Measurements from ENCODE around the gene CHKA. TPM values are rescaled to one million over a fixed set of nuclear protein-coding genes. Genes with fewer than 3 reads are reported as not detected.

The CHKA gene
- total RNA-seq, 1 experiment from 2014 or later: 136 TPM

GRCh38 chr11:68080860-68081259 lies 40.3 kb downstream of the CHKA start:
- H3K27me3 ChIP-seq (ENCODE audit: control insufficient read depth, insufficient read depth, low read length): no peaks in the 10 kb centered on the region
- no peaks in the 10 kb centered on the region for H3K9me3 ChIP-seq (ENCODE audit: control insufficient read depth, insufficient read depth, low read depth, low read length)
- POLR2A ChIA-PET: no interaction called here
- H3K4me3 ChIP-seq (ENCODE audit: low read depth in 2 of 2, low read length in 2 of 2): no peak overlapping the region
- no peak for TF ChIP-seq CTCF (IDR thresholded peaks at IDR 0.05)
- no peak for TF ChIP-seq REST (IDR thresholded peaks at IDR 0.05; ENCODE audit: insufficient read depth in 1 of 2, low read depth in 2 of 2, low read length in 1 of 2)
- no peak for TF ChIP-seq SIN3A (IDR thresholded peaks at IDR 0.05; ENCODE audit: borderline replicate concordance, insufficient read depth, low read depth, low read length)
- no peak for TF ChIP-seq TCF7L2 (IDR thresholded peaks at IDR 0.05; ENCODE audit: low read depth, low read length)
- no peak for TF ChIP-seq POLR2AphosphoS5 (IDR thresholded peaks at IDR 0.05; ENCODE audit: low read depth, low read length)
- DNase-seq (ENCODE audit: low read depth, low spot score): no peak
- ATAC-seq: no peak
- CTCF ChIA-PET: no interaction called here
- BruUV-seq (replicated peaks): no TSS peak
- in situ Hi-C loops (cut with HindIII; ENCODE audit: low pct_unique_long_range_greater_than_20kb, low sequenced_read_pairs): no loop called here
- H3K27ac ChIP-seq (ENCODE audit: low read length): no peak overlapping the region
- intact Hi-C loops (cut with micrococcal nuclease; ENCODE audit: unreplicated experiment): no loop called here
- no peaks in the 10 kb centered on the region for H3K4me1 ChIP-seq (ENCODE audit: control insufficient read depth, insufficient read depth, low read length)
- H3K36me3 ChIP-seq (ENCODE audit: control insufficient read depth, insufficient read depth, low read length): peaks cover 8% of the 10 kb centered on the region

GRCh38 chr11:68077617-68078582 lies 43.3 kb downstream of the CHKA start:
- ATAC-seq (no peak), DNase-seq (ENCODE audit: low read depth, low spot score) (no peak)
- no peaks in the 10 kb centered on the region for H3K9me3 ChIP-seq (ENCODE audit: control insufficient read depth, insufficient read depth, low read depth, low read length)
- intact Hi-C loops (cut with micrococcal nuclease; ENCODE audit: unreplicated experiment) (no loop called here), in situ Hi-C loops (cut with HindIII; ENCODE audit: low pct_unique_long_range_greater_than_20kb, low sequenced_read_pairs) (no loop called here)
- H3K36me3 ChIP-seq (ENCODE audit: control insufficient read depth, insufficient read depth, low read length): peaks cover 13% of the 10 kb centered on the region
- no peaks in the 10 kb centered on the region for H3K4me1 ChIP-seq (ENCODE audit: control insufficient read depth, insufficient read depth, low read length)
- no peaks in the 10 kb centered on the region for H3K27me3 ChIP-seq (ENCODE audit: control insufficient read depth, insufficient read depth, low read length)
- TSS peak; percentile 4 for BruUV-seq (replicated peaks)
- H3K27ac ChIP-seq (ENCODE audit: low read length): no peak overlapping the region
- no peak overlapping the region for H3K4me3 ChIP-seq (ENCODE audit: low read depth in 2 of 2, low read length in 2 of 2)
- ChIA-PET POLR2A (no interaction called here), CTCF (no interaction called here)
- no peak for TF ChIP-seq TCF7L2 (IDR thresholded peaks at IDR 0.05; ENCODE audit: low read depth, low read length)
- no peak for TF ChIP-seq POLR2AphosphoS5 (IDR thresholded peaks at IDR 0.05; ENCODE audit: low read depth, low read length)
- TF ChIP-seq CTCF (IDR thresholded peaks at IDR 0.05): no peak
- TF ChIP-seq REST (IDR thresholded peaks at IDR 0.05; ENCODE audit: insufficient read depth in 1 of 2, low read depth in 2 of 2, low read length in 1 of 2): no peak
- TF ChIP-seq SIN3A (IDR thresholded peaks at IDR 0.05; ENCODE audit: borderline replicate concordance, insufficient read depth, low read depth, low read length): no peak

Data from Panc1 (cell line).